Measurements from ENCODE around the gene NTMT2.

DNA sequence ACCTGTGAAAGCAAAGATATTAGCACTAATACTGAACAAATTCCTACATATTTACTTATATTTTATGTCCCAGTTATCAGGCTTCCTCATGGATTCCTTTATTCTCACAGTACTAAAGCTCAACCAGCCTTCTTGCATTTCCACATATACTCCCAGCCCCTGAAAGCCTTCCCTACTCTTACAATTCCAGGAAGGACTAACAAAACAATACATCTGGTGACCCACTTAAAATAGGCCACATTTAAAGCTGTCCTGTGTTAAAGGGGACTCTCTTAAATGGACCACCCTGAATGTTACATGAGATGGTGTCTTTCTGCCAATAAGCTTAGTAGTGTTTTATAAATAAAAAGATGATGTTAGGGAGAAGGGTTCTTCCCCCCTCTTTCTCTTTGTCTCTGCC lies 54.4 kb downstream of the NTMT2 start:
- TF ChIP-seq, protein P1, sequence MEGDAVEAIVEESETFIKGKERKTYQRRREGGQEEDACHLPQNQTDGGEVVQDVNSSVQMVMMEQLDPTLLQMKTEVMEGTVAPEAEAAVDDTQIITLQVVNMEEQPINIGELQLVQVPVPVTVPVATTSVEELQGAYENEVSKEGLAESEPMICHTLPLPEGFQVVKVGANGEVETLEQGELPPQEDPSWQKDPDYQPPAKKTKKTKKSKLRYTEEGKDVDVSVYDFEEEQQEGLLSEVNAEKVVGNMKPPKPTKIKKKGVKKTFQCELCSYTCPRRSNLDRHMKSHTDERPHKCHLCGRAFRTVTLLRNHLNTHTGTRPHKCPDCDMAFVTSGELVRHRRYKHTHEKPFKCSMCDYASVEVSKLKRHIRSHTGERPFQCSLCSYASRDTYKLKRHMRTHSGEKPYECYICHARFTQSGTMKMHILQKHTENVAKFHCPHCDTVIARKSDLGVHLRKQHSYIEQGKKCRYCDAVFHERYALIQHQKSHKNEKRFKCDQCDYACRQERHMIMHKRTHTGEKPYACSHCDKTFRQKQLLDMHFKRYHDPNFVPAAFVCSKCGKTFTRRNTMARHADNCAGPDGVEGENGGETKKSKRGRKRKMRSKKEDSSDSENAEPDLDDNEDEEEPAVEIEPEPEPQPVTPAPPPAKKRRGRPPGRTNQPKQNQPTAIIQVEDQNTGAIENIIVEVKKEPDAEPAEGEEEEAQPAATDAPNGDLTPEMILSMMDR (conservative IDR thresholded peaks at IDR 0.05; ENCODE audit: low read length): no peak
- TF ChIP-seq EZH2phosphoT487 (IDR thresholded peaks at IDR 0.05; ENCODE audit: borderline replicate concordance): no peak

All from Loucy (cell line).